Activated B cell treated with CpG ODN at 0.5 μM for 24 hours (primary cell): ENCODE results near the gene HADHA. TPM values are rescaled to one million over a fixed set of nuclear protein-coding genes. Genes with fewer than 3 reads are reported as not detected.

Experiments
- ATAC-seq: fragments of 200-7000 bp; cut with Tn5 transposase; one replicate; pipeline ENCODE4 v1.10.0; 2021; ENCODE audit warnings: low read depth, mild to moderate bottlenecking, moderate library complexity
- CTCF ChIA-PET: fragments of 350-600 bp; sonication (Branson Sonifier 250); formaldehyde crosslinking; loops from one replicate; lab custom pipeline; 2021; ENCODE audit warnings: antibody characterized with exemption; lab: Charles Lee
- POLR2A ChIA-PET: fragments of 350-600 bp; sonication (Branson Sonifier 250); formaldehyde crosslinking; loops from one replicate; lab custom pipeline; 2021; ENCODE audit warnings: antibody characterized with exemption; lab: Charles Lee
- DNase-seq: peaks from one replicate; pipeline ENCODE4 v3.0.0; 2022
- H3K27ac Mint-ChIP-seq: one replicate; pipeline ENCODE4 v1.8.0; 2020; ENCODE audit warnings: mixed read lengths
- H3K27me3 Mint-ChIP-seq: one replicate; pipeline ENCODE4 v1.8.0; 2021; ENCODE audit warnings: mixed read lengths
- H3K36me3 Mint-ChIP-seq: one replicate; pipeline ENCODE4 v1.8.0; 2021; ENCODE audit warnings: low read depth, mixed read lengths
- H3K4me1 Mint-ChIP-seq: one replicate; pipeline ENCODE4 v1.8.0; 2021; ENCODE audit warnings: mixed read lengths
- H3K4me3 Mint-ChIP-seq: one replicate; pipeline ENCODE4 v1.8.0; 2020; ENCODE audit warnings: mild to moderate bottlenecking, mixed read lengths
- H3K9me3 Mint-ChIP-seq: one replicate; pipeline ENCODE4 v1.8.0; 2020; ENCODE audit warnings: mixed read lengths
- CTCF ChIP-seq: fragments of 200-600 bp; IDR thresholded peaks from one replicate; pipeline ENCODE4 v1.8.0; 2022; ENCODE audit warnings: antibody characterized with exemption, mild to moderate bottlenecking
- intact Hi-C: fragments of 100-400 bp; cut with micrococcal nuclease; formaldehyde crosslinking; loops from one replicate; pipeline ENCODE4 v1.15.1; 2024
- total RNA-seq: library from RNA; stranded (reverse); gene quantifications from 2 replicates; pipeline ENCODE4 v1.2.3, GENCODE V29; 2022

Gene HADHA
- total RNA-seq, 1 donor from 2014 or later: 127 TPM

- H3K4me3 Mint-ChIP-seq: no peak overlapping the region
- CTCF ChIA-PET: no interaction called here
- POLR2A ChIA-PET: no interaction called here
- no peak for ATAC-seq
- intact Hi-C loops: no loop called here
- H3K36me3 Mint-ChIP-seq: peaks cover 50% of the 10 kb centered on the region
- H3K4me1 Mint-ChIP-seq: peaks cover 8% of the 10 kb centered on the region
- no peak for DNase-seq
- no peaks in the 10 kb centered on the region for H3K9me3 Mint-ChIP-seq
- no peak for TF ChIP-seq CTCF
- H3K27ac Mint-ChIP-seq: no peak overlapping the region
- H3K27me3 Mint-ChIP-seq: no peaks in the 10 kb centered on the region
These were observed 54.7 kb downstream of the HADHA start for GRCh38 chr2:26189751-26190150.

GRCh38 chr2:26189123-26189522 lies 55.3 kb downstream of the HADHA start:
- no peak for TF ChIP-seq CTCF
- Mint-ChIP-seq H3K36me3 (peaks cover 43% of the 10 kb centered on the region), H3K27me3 (no peaks in the 10 kb centered on the region), H3K4me3 (no peak overlapping the region), H3K27ac (no peak overlapping the region), H3K9me3 (no peaks in the 10 kb centered on the region), H3K4me1 (peaks cover 8% of the 10 kb centered on the region)
- CTCF ChIA-PET: no interaction called here
- no peak for ATAC-seq
- DNase-seq: no peak
- POLR2A ChIA-PET: no interaction called here
- intact Hi-C loops: no loop called here

GRCh38 chr2:26187537-26188104 lies 56.8 kb downstream of the HADHA start:
- H3K27ac Mint-ChIP-seq: no peak overlapping the region
- no peak overlapping the region for H3K4me3 Mint-ChIP-seq
- ChIA-PET POLR2A (no interaction called here), CTCF (no interaction called here)
- ATAC-seq: no peak
- no peak for DNase-seq
- H3K4me1 Mint-ChIP-seq: peaks cover 8% of the 10 kb centered on the region
- no peaks in the 10 kb centered on the region for H3K27me3 Mint-ChIP-seq
- no peaks in the 10 kb centered on the region for H3K9me3 Mint-ChIP-seq
- TF ChIP-seq CTCF: no peak
- peaks cover 28% of the 10 kb centered on the region for H3K36me3 Mint-ChIP-seq
- intact Hi-C loops: no loop called here

GRCh38 chr2:26187114-26187513 lies 57.3 kb downstream of the HADHA start:
- Mint-ChIP-seq H3K9me3 (no peaks in the 10 kb centered on the region), H3K4me1 (peaks cover 8% of the 10 kb centered on the region), H3K36me3 (peaks cover 23% of the 10 kb centered on the region), H3K4me3 (no peak overlapping the region), H3K27ac (no peak overlapping the region), H3K27me3 (no peaks in the 10 kb centered on the region)
- no peak for TF ChIP-seq CTCF
- CTCF ChIA-PET: no interaction called here
- POLR2A ChIA-PET: no interaction called here
- no peak for ATAC-seq
- DNase-seq: no peak
- intact Hi-C loops: no loop called here

GRCh38 chr2:26185954-26186770 lies 58.3 kb downstream of the HADHA start:
- Mint-ChIP-seq H3K27ac (no peak overlapping the region), H3K4me3 (peak overlapping the region; percentile 75), H3K9me3 (no peaks in the 10 kb centered on the region), H3K36me3 (peaks cover 14% of the 10 kb centered on the region), H3K4me1 (peaks cover 8% of the 10 kb centered on the region), H3K27me3 (peaks cover 2% of the 10 kb centered on the region)
- intact Hi-C loops: loop anchor here (2.0 kb wide), 1 partner anchor 59 kb away; the partner anchor contains the start of genes HADHA and HADHB
- DNase-seq (no peak), ATAC-seq (no peak)
- POLR2A ChIA-PET: interaction anchor here (1.5 to 2.8 kb wide), 3 partner anchors 57 to 160 kb away, joined by 3 to 11 read pairs (median 6); partner anchors contain the start of genes ADGRF3, HADHA and SELENOI
- TF ChIP-seq CTCF: no peak
- CTCF ChIA-PET: interaction anchor here (2.0 kb wide), 1 partner anchor 98 kb away, joined by 8 read pairs; no protein-coding TSS in a partner anchor
